H1 (cell line): ENCODE data around the gene CCDC91. TPM values are rescaled to one million over a fixed set of nuclear protein-coding genes. Genes with fewer than 3 reads are reported as not detected.

Experiments used
- CTCF ChIA-PET: fragments of 300-600 bp; sonication (Branson Sonifier 250); formaldehyde crosslinking; loops from one replicate; lab custom pipeline; 2021; ENCODE audit not compliant: partially characterized antibody; lab: Charles Lee
- POLR2A ChIA-PET: fragments of 300-600 bp; sonication (Branson Sonifier 250); formaldehyde crosslinking; loops from one replicate; lab custom pipeline; 2021; ENCODE audit warnings: inconsistent platforms; ENCODE audit not compliant: partially characterized antibody; lab: Charles Lee
- DNase-seq, 2 experiments: peaks; one replicate each; pipeline versions ENCODE4 v3.0.0 to v3.0.0-alpha.2; 2010 to 2022; ENCODE audit warnings: low spot score in 2 of 2, low read depth in 1 of 2, mixed read lengths in 1 of 2
- FAIRE-seq: peaks from 2 replicates; lab custom pipeline; 2011; peaks lifted over from hg19 to GRCh38; lab: Jason Lieb, UNC
- H2AFZ ChIP-seq: 2 replicates; pipeline ENCODE4 v1.8.1; 2012; ENCODE audit warnings: low read length, inconsistent platforms
- H2AK5ac ChIP-seq: 2 replicates; pipeline ENCODE4 v1.6.1; 2013; ENCODE audit warnings: low read depth, low read length
- H2BK120ac ChIP-seq: replicated peaks from 2 replicates; pipeline ENCODE3; 2013; ENCODE audit warnings: low read depth, low read length, inconsistent platforms
- H2BK12ac ChIP-seq: 2 replicates; pipeline ENCODE4 v1.6.1; 2013; ENCODE audit warnings: low read depth, low read length
- H2BK15ac ChIP-seq: 2 replicates; pipeline ENCODE4 v1.6.1; 2013; ENCODE audit warnings: low read length
- H2BK20ac ChIP-seq: 2 replicates; pipeline ENCODE4 v1.6.1; 2013; ENCODE audit warnings: low read length
- H2BK5ac ChIP-seq: 2 replicates; pipeline ENCODE4 v1.6.1; 2013; ENCODE audit warnings: low read depth, low read length
- H3K14ac ChIP-seq: 2 replicates; pipeline ENCODE4 v1.6.1; 2013; ENCODE audit warnings: inconsistent platforms; ENCODE audit not compliant: insufficient read length
- H3K18ac ChIP-seq: 2 replicates; pipeline ENCODE4 v1.6.1; 2013; ENCODE audit warnings: low read length; ENCODE audit errors: extremely low read depth
- H3K23ac ChIP-seq: 2 replicates; pipeline ENCODE4 v1.6.1; 2013; ENCODE audit warnings: inconsistent platforms; ENCODE audit not compliant: insufficient read length
- H3K23me2 ChIP-seq: 2 replicates; pipeline ENCODE4 v1.6.1; 2013; ENCODE audit warnings: low read depth, low read length
- H3K27ac ChIP-seq: 2 replicates; pipeline ENCODE4 v1.6.1; 2011; ENCODE audit warnings: low read depth, low read length, inconsistent platforms
- H3K27me3 ChIP-seq, 4 experiments: replicated peaks in 1 of 4; 1 replicate in 1 of 4; 2 replicates in 3 of 4; pipeline versions ENCODE4 v1.6.1 to v1.8.1; 2011 to 2013; ENCODE audit warnings: low read length in 3 of 4, mild to moderate bottlenecking in 3 of 4, inconsistent platforms in 2 of 4, mixed read lengths in 2 of 4, moderate library complexity in 1 of 4; ENCODE audit not compliant: control insufficient read depth in 3 of 4, insufficient read depth in 3 of 4; ENCODE audit errors: extremely low read depth in 1 of 4
- H3K36me3 ChIP-seq, 4 experiments: 2 replicates each; pipeline versions ENCODE4 v1.6.1 to v1.8.1; 2011 to 2013; ENCODE audit warnings: mild to moderate bottlenecking in 4 of 4, low read length in 3 of 4, moderate library complexity in 2 of 4, control low read depth in 1 of 4, inconsistent platforms in 1 of 4; ENCODE audit not compliant: insufficient read depth in 4 of 4, control insufficient read depth in 2 of 4
- H3K4ac ChIP-seq: replicated peaks from 2 replicates; pipeline ENCODE3; 2013; ENCODE audit warnings: low read length, low read depth, mixed read lengths, inconsistent platforms; ENCODE audit not compliant: insufficient read length
- H3K4me1 ChIP-seq, 4 experiments: replicated peaks in 1 of 4; 1 replicate in 1 of 4; 2 replicates in 3 of 4; pipeline versions ENCODE4 v1.6.1 to v1.8.1; 2011 to 2013; ENCODE audit warnings: low read length in 3 of 4, inconsistent platforms in 2 of 4, mixed read lengths in 1 of 4; ENCODE audit not compliant: insufficient read depth in 4 of 4, control insufficient read depth in 3 of 4
- H3K4me2 ChIP-seq, 2 experiments: 2 replicates each; pipeline versions ENCODE4 v1.6.1 to v1.8.1; 2011 to 2013; ENCODE audit warnings: low read depth in 2 of 2, low read length in 2 of 2, control low read depth in 1 of 2, inconsistent platforms in 1 of 2, mild to moderate bottlenecking in 1 of 2; ENCODE audit not compliant: insufficient read depth in 1 of 2
- H3K4me3 ChIP-seq, 4 experiments: fragments of 200-600, 300-600 bp in 1 of 4; sonication (generic), shearing (Covaris generic), sonication (Bioruptor Twin) in 1 of 4; 2 replicates each; pipeline versions ENCODE4 v1.5.1 to v1.8.1; 2011 to 2016; ENCODE audit warnings: low read length in 4 of 4, low read depth in 3 of 4, control low read depth in 2 of 4, inconsistent platforms in 2 of 4, mild to moderate bottlenecking in 2 of 4, mixed read lengths in 1 of 4, moderate library complexity in 1 of 4; ENCODE audit not compliant: insufficient read depth in 2 of 4; ENCODE audit errors: extremely low read depth in 1 of 4
- H3K56ac ChIP-seq: replicated peaks from 2 replicates; pipeline ENCODE3; 2013; ENCODE audit warnings: low read depth, mild to moderate bottlenecking, mixed read lengths, low read length, inconsistent platforms; ENCODE audit not compliant: insufficient read length
- H3K79me1 ChIP-seq: 2 replicates; pipeline ENCODE4 v1.6.1; 2013; ENCODE audit warnings: low read depth, low read length, control low read depth
- H3K79me2 ChIP-seq, 2 experiments: 2 replicates each; pipeline versions ENCODE4 v1.6.1 to v1.8.1; 2012 to 2013; ENCODE audit warnings: low read length in 2 of 2, mild to moderate bottlenecking in 2 of 2, inconsistent platforms in 1 of 2; ENCODE audit not compliant: insufficient read depth in 2 of 2, control insufficient read depth in 1 of 2
- H3K9ac ChIP-seq, 4 experiments: replicated peaks in 1 of 4; 1 replicate in 1 of 4; 2 replicates in 3 of 4; pipeline versions ENCODE4 v1.6.1 to v1.8.1; 2011 to 2013; ENCODE audit warnings: low read depth in 3 of 4, low read length in 3 of 4, control low read depth in 2 of 4, mild to moderate bottlenecking in 2 of 4, moderate library complexity in 2 of 4, inconsistent platforms in 1 of 4; ENCODE audit errors: extremely low read depth in 1 of 4
- H3K9me3 ChIP-seq, 2 experiments: 2 replicates each; pipeline versions ENCODE4 v1.6.1 to v1.8.1; 2012 to 2013; ENCODE audit warnings: mild to moderate bottlenecking in 2 of 2, moderate library complexity in 2 of 2, control low read depth in 1 of 2, inconsistent platforms in 1 of 2, low read depth in 1 of 2, low read length in 1 of 2, mixed read lengths in 1 of 2; ENCODE audit not compliant: insufficient read depth in 2 of 2
- H4K20me1 ChIP-seq, 2 experiments: replicated peaks in 1 of 2; 2 replicates each; pipeline versions ENCODE3 to v1.8.1; 2011 to 2013; ENCODE audit warnings: inconsistent platforms in 2 of 2, low read length in 2 of 2, mild to moderate bottlenecking in 1 of 2; ENCODE audit not compliant: insufficient read depth in 2 of 2, control insufficient read depth in 1 of 2
- H4K5ac ChIP-seq: 2 replicates; pipeline ENCODE4 v1.6.1; 2013; ENCODE audit warnings: low read length, low read depth, mixed read lengths, inconsistent platforms; ENCODE audit not compliant: insufficient read length
- H4K8ac ChIP-seq: 2 replicates; pipeline ENCODE4 v1.8.0; 2013; ENCODE audit warnings: mild to moderate bottlenecking, moderate library complexity, low read length, inconsistent platforms; ENCODE audit not compliant: insufficient read depth; ENCODE audit errors: extremely low read depth
- H4K91ac ChIP-seq: replicated peaks from 2 replicates; pipeline ENCODE3; 2013; ENCODE audit warnings: low read length, mixed read lengths, inconsistent platforms; ENCODE audit not compliant: insufficient read length
- CBX8 ChIP-seq: fragments of 300-800, 300-1000 bp; sonication (generic); IDR thresholded peaks from 2 replicates; pipeline ENCODE4 v1.7.1; 2016; ENCODE audit warnings: low read depth, low read length, borderline replicate concordance
- EGR1 ChIP-seq: IDR thresholded peaks from 2 replicates; pipeline ENCODE4 v1.6.1; 2011; ENCODE audit warnings: low read depth, low read length, borderline replicate concordance
- NRF1 ChIP-seq: IDR thresholded peaks from 2 replicates; pipeline ENCODE4 v1.6.1; 2011; ENCODE audit warnings: mild to moderate bottlenecking, low read depth, low read length, improper control_type of control experiment
- POLR2A ChIP-seq, 2 experiments: IDR thresholded peaks; 1 replicate in 1 of 2; 2 replicates in 1 of 2; pipeline ENCODE4 v1.6.1; 2011; ENCODE audit warnings: low read depth in 2 of 2, low read length in 2 of 2, mild to moderate bottlenecking in 2 of 2; ENCODE audit errors: control extremely low read depth in 1 of 2
- RNF2 ChIP-seq: fragments of 200-900, 300-1000 bp; sonication (generic); IDR thresholded peaks from 2 replicates; pipeline ENCODE4 v1.7.1; 2016; ENCODE audit warnings: borderline replicate concordance, low read depth, mild to moderate bottlenecking, antibody characterized with exemption, low read length; ENCODE audit not compliant: poor library complexity, severe bottlenecking; ENCODE audit errors: missing control alignments
- RXRA ChIP-seq: IDR thresholded peaks from 2 replicates; pipeline ENCODE4 v1.6.1; 2011; ENCODE audit warnings: low read depth, mild to moderate bottlenecking, low read length, moderate library complexity; ENCODE audit not compliant: insufficient read depth
- SP1 ChIP-seq: IDR thresholded peaks from 2 replicates; pipeline ENCODE4 v1.6.1; 2011; ENCODE audit warnings: low read depth, low read length
- SP4 ChIP-seq: IDR thresholded peaks from 2 replicates; pipeline ENCODE4 v1.6.1; 2012; ENCODE audit warnings: low read length, inconsistent platforms
- SRF ChIP-seq: IDR thresholded peaks from 2 replicates; pipeline ENCODE4 v1.6.1; 2011; ENCODE audit warnings: mild to moderate bottlenecking, low read depth, low read length, moderate library complexity
- WGBS, 2 experiments: shearing (Covaris generic) in 1 of 2; methylation state at CpG; one replicate each; pipeline versions ENCODE4 v1.1.6 to v1.1.7; 2013 to 2015; ENCODE audit warnings: low lambda C conversion rate in 2 of 2, mixed read lengths in 2 of 2, inconsistent platforms in 1 of 2, low coverage in 1 of 2, missing lambda C conversion rate in 1 of 2; ENCODE audit not compliant: insufficient replicate concordance in 2 of 2, insufficient coverage in 1 of 2, insufficient read length in 1 of 2; ENCODE audit errors: extremely low coverage in 1 of 2, missing lambda C conversion rate in 1 of 2; 5-methylcytosine and 5-hydroxymethylcytosine counted together
- polyA plus RNA-seq, 7 experiments: library from polyadenylated mRNA; depleted of rRNA in 3 of 7; stranded (reverse) in 5 of 7; unstranded in 2 of 7; fragments of >200 nt in 5 of 7; fragments of 200-250 nt in 2 of 7; gene quantifications; 1 replicate in 5 of 7; 2 replicates in 1 of 7; 4 replicates in 1 of 7; pipeline versions ENCODE4 v1.2.1 to v1.2.3, GENCODE V29; 2011 to 2013; ENCODE audit warnings: missing spikeins in 2 of 7, mixed read lengths in 2 of 7
- total RNA-seq: library from RNA; stranded (reverse); fragmentation: NEBNext Ultra II Directional; extraction: Animal tissue kit (Norgen Biotek cat#: 25700); gene quantifications from 2 replicates; pipeline ENCODE4 v1.2.1, GENCODE V29; 2021

Gene CCDC91
- total and polyA plus RNA-seq, 2 of the 8 experiments (the other 6 are each of a cell fraction or from before 2014, with no cell fraction given): 8.6 to 23.1 TPM

DNA sequence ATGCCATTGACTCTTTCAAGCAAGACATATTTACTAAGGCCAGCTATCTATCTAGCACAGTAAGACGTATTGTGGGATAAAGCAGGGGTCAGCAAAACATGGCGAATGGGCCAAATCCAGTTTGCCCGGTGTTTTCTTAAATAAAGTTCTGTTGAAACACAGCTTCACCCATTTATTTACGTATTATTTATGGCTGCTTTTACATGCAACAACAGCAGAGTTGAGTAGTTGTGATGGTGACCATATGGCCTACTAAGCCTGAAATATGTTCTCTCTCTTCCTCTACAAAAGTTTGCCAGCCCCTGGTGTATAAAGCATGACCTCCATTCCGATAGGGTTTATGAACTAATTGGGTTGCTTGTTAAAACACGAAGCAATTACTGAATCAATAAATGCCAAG lies 322.1 kb downstream of the CCDC91 start:
- ChIA-PET CTCF (no interaction called here), POLR2A (no interaction called here)
- Histone ChIP-seq H4K20me1 (no peaks in the 10 kb centered on the region), H3K27me3 (peaks cover 0 to 1% (median 0%) of the 10 kb centered on the region in 4 experiments; a peak in 1 of 7 replicates), H3K4me1 (no peaks in the 10 kb centered on the region), H3K27ac (no peak overlapping the region), H4K5ac (no peak overlapping the region), H3K18ac (no peak overlapping the region), H2BK5ac (no peak overlapping the region), H3K56ac (no peak overlapping the region), H2BK12ac (no peak overlapping the region), H3K9me3 (0 out of 4 replicates have a peak, but pooled peaks cover 0 to 5% of the 10 kb centered on the region in 2 experiments), H4K8ac (no peak overlapping the region), H3K9ac (no peak overlapping the region), H3K23me2 (no peaks in the 10 kb centered on the region), H2AK5ac (no peak overlapping the region), H3K79me1 (no peaks in the 10 kb centered on the region), H3K79me2 (no peaks in the 10 kb centered on the region), H3K4ac (no peak overlapping the region), H2BK120ac (no peak overlapping the region), H3K14ac (no peak overlapping the region), H2BK20ac (no peak overlapping the region), H4K91ac (no peak overlapping the region), H3K4me3 (no peak overlapping the region), H3K4me2 (no peak overlapping the region), H2AFZ (no peak overlapping the region), H2BK15ac (no peak overlapping the region), H3K36me3 (peaks cover 0 to 3% (median 0%) of the 10 kb centered on the region in 4 experiments; a peak in 1 of 8 replicates), H3K23ac (no peak overlapping the region)
- DNase-seq: no peak
- FAIRE-seq: no peak
- TF ChIP-seq NRF1 (no peak), CBX8 (no peak), SP1 (no peak), SRF (no peak), RXRA (no peak), SP4 (no peak), RNF2 (no peak), EGR1 (no peak), POLR2A (IDR thresholded peaks at IDR 0.05; ENCODE audit: control extremely low read depth in 1 of 2, low read depth in 2 of 2, low read length in 2 of 2) (no peak)
- 86% methylated on average over 6 of the region's 6 CpGs; no CpG with 5 or more reads in 1 of the 2 experiments for WGBS, 2 experiments
